ENCODE measurements around the gene MMAA. TPM values are rescaled to one million over a fixed set of nuclear protein-coding genes. Genes with fewer than 3 reads are reported as not detected.
"Not testable (repeated sequence)": the region's sequence is repeated elsewhere in the genome, so short reads cannot be mapped to it uniquely, and the experiment has no call there.

Gene MMAA
- polyA plus RNA-seq, 3 donors, result 2.1 to 5.2 (median 3.9) TPM

DNA sequence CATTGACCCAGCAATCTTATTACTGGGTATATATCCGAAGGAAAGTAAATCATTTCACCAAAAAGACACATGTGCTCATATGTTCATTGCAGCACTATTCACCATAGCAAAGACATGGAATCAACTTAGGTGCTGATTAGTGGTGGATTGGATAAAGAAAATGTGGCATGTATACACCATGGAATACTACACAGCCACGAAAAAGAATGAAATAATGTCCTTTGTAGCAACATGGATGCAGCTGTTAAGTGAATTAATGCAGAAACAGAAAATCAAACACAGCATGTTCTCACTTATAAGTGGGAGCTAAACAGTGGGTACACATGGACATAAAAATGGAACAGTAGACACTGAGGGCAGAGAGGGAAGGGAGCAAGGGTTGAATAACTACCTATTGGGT, 72.2 kb downstream of the MMAA start:
- 90 to 93% (median 91%) methylated on average over 2 of the region's 2 CpGs for WGBS, 3 donors
- not testable (repeated sequence) for H3K27ac ChIP-seq (ENCODE audit: low read depth, low read length)

DNA sequence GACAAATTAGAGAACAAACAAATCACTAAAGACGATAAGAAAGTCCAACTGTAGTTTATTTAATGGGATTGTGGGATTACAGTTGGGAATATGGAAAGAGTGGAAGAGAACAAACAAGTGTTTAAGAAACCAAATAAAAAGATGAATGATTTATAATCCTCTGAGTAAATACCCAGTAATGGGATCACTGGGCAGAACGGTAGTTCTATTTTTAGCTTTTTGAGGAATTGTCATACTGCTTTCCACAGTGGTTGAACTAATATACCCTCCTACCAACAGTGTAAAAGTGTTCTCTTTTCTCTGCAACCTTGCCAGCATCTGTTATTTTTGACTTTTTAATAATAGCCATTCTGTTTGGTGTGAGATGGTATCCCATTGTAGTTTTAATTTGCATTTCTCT, 75.7 kb downstream of the MMAA start:
- H3K27ac ChIP-seq (ENCODE audit: low read depth, low read length), result no peak overlapping the region
- 23 to 60% (median 54%) methylated on average over 2 of the region's 2 CpGs for WGBS, 3 donors

DNA sequence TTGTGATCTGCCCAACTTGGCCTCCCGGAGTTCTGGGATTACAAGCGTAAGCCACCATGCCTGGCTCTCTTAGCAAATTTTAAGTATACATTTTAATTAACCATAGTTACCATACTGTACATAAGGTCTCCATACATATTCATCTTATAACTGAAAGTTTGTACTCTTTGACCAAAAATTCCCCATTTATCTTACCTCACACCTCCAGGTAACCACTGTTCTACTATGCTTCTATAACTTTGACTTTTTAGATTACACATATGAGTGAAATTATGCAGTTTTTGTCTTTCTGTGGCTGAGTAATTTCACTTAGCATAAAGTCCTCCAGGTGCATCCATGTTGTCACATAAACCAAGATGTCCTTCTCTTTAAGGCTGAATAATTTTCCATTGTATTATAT, 78.1 kb downstream of the MMAA start:
- WGBS, 3 donors, result 93 to 98% (median 95%) methylated on average over 2 of the region's 2 CpGs
- no peak overlapping the region for H3K27ac ChIP-seq (ENCODE audit: low read depth, low read length)

DNA sequence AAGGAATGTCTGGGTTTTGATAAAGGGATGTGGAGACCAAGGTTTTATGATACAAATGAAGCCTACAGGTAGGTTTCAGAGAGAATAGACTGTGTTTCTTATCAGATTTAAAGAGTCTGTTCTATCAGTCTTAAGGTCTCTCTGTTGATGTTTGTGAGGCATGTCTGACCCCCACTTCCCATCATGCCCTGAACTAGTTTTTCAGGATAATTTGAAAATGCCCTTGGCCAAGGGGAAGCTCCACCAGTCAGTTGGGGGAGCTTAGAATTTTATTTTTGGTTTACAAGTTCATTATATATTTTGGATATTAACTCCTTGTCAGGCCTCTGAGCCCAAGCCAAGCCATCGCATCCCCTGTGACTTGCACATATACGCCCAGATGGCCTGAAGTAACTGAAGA, 79.3 kb downstream of the MMAA start:
- H3K27ac ChIP-seq (ENCODE audit: low read depth, low read length), result no peak overlapping the region
- WGBS, 3 donors, result 88 to 100% (median 94%) methylated on average over 2 of the region's 2 CpGs

DNA sequence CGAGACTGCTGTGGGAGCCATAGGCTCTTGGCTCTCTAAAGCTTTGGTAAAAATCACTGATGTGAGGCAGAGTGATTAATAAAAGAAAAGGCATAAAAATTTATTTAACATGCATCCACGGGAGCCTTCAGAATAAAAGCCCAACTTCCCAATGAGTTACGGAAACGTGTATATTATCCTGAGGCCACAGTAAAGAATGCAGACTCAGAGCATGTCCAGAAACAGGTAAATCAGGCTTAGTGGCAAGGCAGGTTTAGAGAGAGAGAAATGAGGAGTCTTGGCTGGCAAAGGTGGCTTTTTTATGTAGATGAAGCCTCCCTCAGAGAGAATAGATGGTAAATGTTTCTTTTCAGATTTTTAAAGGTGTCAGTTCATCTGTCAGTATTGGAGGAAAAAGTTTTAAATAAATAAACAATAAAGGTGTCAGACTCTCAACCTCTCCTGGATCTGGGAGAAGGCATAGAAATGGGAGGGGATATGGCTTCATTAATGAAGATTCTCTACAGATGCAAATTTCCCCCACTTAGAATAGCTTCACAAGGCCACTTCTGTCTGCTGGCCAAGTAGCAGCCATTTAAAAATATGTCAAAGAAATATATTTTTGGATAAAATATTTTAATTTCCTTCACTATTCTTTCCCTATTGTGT, 84.8 kb downstream of the MMAA start:
- no peak overlapping the region for H3K27ac ChIP-seq (ENCODE audit: low read depth, low read length)
- 45 to 81% (median 77%) methylated on average over 4 of the region's 4 CpGs for WGBS, 3 donors

DNA sequence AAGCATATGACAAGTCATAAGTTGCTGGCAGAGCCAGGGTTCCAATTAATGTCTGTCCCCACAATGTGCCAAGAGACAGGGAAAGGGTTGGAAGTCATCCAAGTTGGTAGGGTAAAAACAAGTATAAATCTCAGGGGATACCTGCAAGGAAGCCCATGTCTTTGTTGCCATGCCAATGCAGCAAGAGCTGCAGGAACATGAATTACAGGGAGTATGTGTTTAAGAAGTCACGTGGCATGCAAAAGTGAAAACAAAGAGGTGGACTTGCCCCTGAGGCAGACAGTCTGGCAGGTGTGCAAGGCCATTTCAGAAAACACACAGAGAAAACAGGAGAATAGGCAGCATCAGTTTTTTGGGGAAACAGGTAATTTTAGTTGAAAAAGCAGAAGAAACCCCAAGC, 90.2 kb downstream of the MMAA start:
- 26 to 74% (median 64%) methylated on average over 1 of the region's 1 CpG for WGBS, 3 donors
- no peak overlapping the region for H3K27ac ChIP-seq (ENCODE audit: low read depth, low read length)

Other genes with a start within 250 kb of the MMAA start
- 10 to 100 TPM in 2 of 3 donors, 1 to 10 TPM in 1; 8.0 to 12.9 (median 11.3) TPM for gene SMAD1, start 137.5 kb upstream of the MMAA start, polyA plus RNA-seq
- gene C4orf51, start 60.8 kb downstream of the MMAA start, polyA plus RNA-seq, result not detected

All from adipose tissue (tissue), 3 donors.